GM21576 (cell line): ENCODE measurements around the gene PHACTR1.

Experiments used
- ATAC-seq: cut with Tn5 transposase; IDR thresholded peaks from one replicate; pipeline ENCODE4 v1.9.1; 2021; ENCODE audit warnings: mild to moderate bottlenecking, moderate library complexity; ENCODE audit not compliant: unreplicated experiment

Gene PHACTR1

GRCh38 chr6:13013681-13014503, 297.3 kb downstream of the PHACTR1 start:
- ATAC-seq = no peak

- ATAC-seq = no peak
These were observed 298.2 kb downstream of the PHACTR1 start for GRCh38 chr6:13014504-13015378.

- ATAC-seq = no peak
These were observed 298.8 kb downstream of the PHACTR1 start for GRCh38 chr6:13015379-13015681.

- no peak for ATAC-seq
These were observed 308.0 kb downstream of the PHACTR1 start for GRCh38 chr6:13024616-13025015.

GRCh38 chr6:13025893-13026499, 309.4 kb downstream of the PHACTR1 start:
- no peak for ATAC-seq

GRCh38 chr6:13026557-13026956, 310.0 kb downstream of the PHACTR1 start:
- ATAC-seq = no peak

- ATAC-seq = no peak
These were observed 310.6 kb downstream of the PHACTR1 start for GRCh38 chr6:13027207-13027606.

GRCh38 chr6:13030396-13030795, 313.8 kb downstream of the PHACTR1 start:
- ATAC-seq = no peak

- no peak for ATAC-seq
These were observed 316.0 kb downstream of the PHACTR1 start for GRCh38 chr6:13032566-13032965.

GRCh38 chr6:13033145-13033544, 316.6 kb downstream of the PHACTR1 start:
- no peak for ATAC-seq

GRCh38 chr6:13034316-13034715, 317.7 kb downstream of the PHACTR1 start:
- ATAC-seq = no peak

- ATAC-seq = no peak
These were observed 319.0 kb downstream of the PHACTR1 start for GRCh38 chr6:13035606-13036005.

GRCh38 chr6:13038315-13038714, 321.7 kb downstream of the PHACTR1 start:
- ATAC-seq = no peak

GRCh38 chr6:13038741-13039190, 322.2 kb downstream of the PHACTR1 start:
- ATAC-seq = no peak

- no peak for ATAC-seq
These were observed 327.8 kb downstream of the PHACTR1 start for GRCh38 chr6:13044390-13044789.

- ATAC-seq = no peak
These were observed 328.3 kb downstream of the PHACTR1 start for GRCh38 chr6:13044896-13045295.

GRCh38 chr6:13045676-13046075, 329.1 kb downstream of the PHACTR1 start:
- ATAC-seq = no peak

GRCh38 chr6:13046084-13046483, 329.5 kb downstream of the PHACTR1 start:
- no peak for ATAC-seq

GRCh38 chr6:13048113-13048512, 331.5 kb downstream of the PHACTR1 start:
- no peak for ATAC-seq

GRCh38 chr6:13049666-13050254, 333.2 kb downstream of the PHACTR1 start:
- no peak for ATAC-seq

GRCh38 chr6:13053006-13053461, 336.5 kb downstream of the PHACTR1 start:
- ATAC-seq = no peak
